Measurements from ENCODE around the gene ADAMTS14.

GRCh38 chr10:70756700-70757360, 84.5 kb downstream of the ADAMTS14 start:
- TF ChIP-seq CTCF (IDR thresholded peaks at IDR 0.05; ENCODE audit: low read length) (no peak), EZH2phosphoT487 (IDR thresholded peaks at IDR 0.05; ENCODE audit: low read length) (no peak)
